ENCODE data around the gene ETS2. TPM values are rescaled to one million over a fixed set of nuclear protein-coding genes. Genes with fewer than 3 reads are reported as not detected.

ETS2 gene
- total RNA-seq, 4 donors from 2014 or later, result 72.6 to 147 (median 98.5) TPM

- Histone ChIP-seq H3K27me3 (no peaks in the 10 kb centered on the region), H3K4me3 (no peak overlapping the region), H3K4me1 (no peaks in the 10 kb centered on the region), H3K36me3 (no peaks in the 10 kb centered on the region), H3K27ac (no peak overlapping the region), H3K9me3 (no peaks in the 10 kb centered on the region)
- TF ChIP-seq CTCF (IDR thresholded peaks at IDR 0.05), result no peak
- no peak for TF ChIP-seq POLR2A (IDR thresholded peaks at IDR 0.05)
- DNase-seq, result no peak
- intact Hi-C loops (cut with DNase I; ENCODE audit: low total_unique reads), result no loop called here
Measured at GRCh38 chr21:38861989-38862683, 56.4 kb downstream of the ETS2 start.

GRCh38 chr21:38863291-38863690 is 57.6 kb downstream of the ETS2 start:
- Histone ChIP-seq H3K36me3 (no peaks in the 10 kb centered on the region), H3K4me1 (no peaks in the 10 kb centered on the region), H3K9me3 (no peaks in the 10 kb centered on the region), H3K27me3 (no peaks in the 10 kb centered on the region), H3K4me3 (no peak overlapping the region), H3K27ac (no peak overlapping the region)
- TF ChIP-seq POLR2A (IDR thresholded peaks at IDR 0.05) (no peak), CTCF (IDR thresholded peaks at IDR 0.05) (no peak)
- intact Hi-C loops (cut with DNase I; ENCODE audit: low total_unique reads), result no loop called here
- no peak for DNase-seq

GRCh38 chr21:38863843-38864363 is 58.2 kb downstream of the ETS2 start:
- no peak for DNase-seq
- Histone ChIP-seq H3K36me3 (no peaks in the 10 kb centered on the region), H3K27ac (no peak overlapping the region), H3K4me1 (no peaks in the 10 kb centered on the region), H3K9me3 (no peaks in the 10 kb centered on the region), H3K27me3 (no peaks in the 10 kb centered on the region), H3K4me3 (no peak overlapping the region)
- intact Hi-C loops (cut with DNase I; ENCODE audit: low total_unique reads), result no loop called here
- no peak for TF ChIP-seq POLR2A (IDR thresholded peaks at IDR 0.05)
- TF ChIP-seq CTCF (IDR thresholded peaks at IDR 0.05), result no peak

- Histone ChIP-seq H3K36me3 (no peaks in the 10 kb centered on the region), H3K27ac (no peak overlapping the region), H3K27me3 (no peaks in the 10 kb centered on the region), H3K9me3 (no peaks in the 10 kb centered on the region), H3K4me1 (no peaks in the 10 kb centered on the region), H3K4me3 (no peak overlapping the region)
- intact Hi-C loops (cut with DNase I; ENCODE audit: low total_unique reads), result no loop called here
- DNase-seq, result no peak
- TF ChIP-seq CTCF (IDR thresholded peaks at IDR 0.05) (no peak), POLR2A (IDR thresholded peaks at IDR 0.05) (no peak)
Measured at GRCh38 chr21:38864964-38865363, 59.2 kb downstream of the ETS2 start.

- DNase-seq, result no peak
- Histone ChIP-seq H3K9me3 (no peaks in the 10 kb centered on the region), H3K4me1 (no peaks in the 10 kb centered on the region), H3K27me3 (no peaks in the 10 kb centered on the region), H3K27ac (no peak overlapping the region), H3K36me3 (no peaks in the 10 kb centered on the region), H3K4me3 (no peak overlapping the region)
- TF ChIP-seq CTCF (IDR thresholded peaks at IDR 0.05) (no peak), POLR2A (IDR thresholded peaks at IDR 0.05) (no peak)
- intact Hi-C loops (cut with DNase I; ENCODE audit: low total_unique reads), result no loop called here
Measured at GRCh38 chr21:38869196-38869595, 63.5 kb downstream of the ETS2 start.
